ENCODE data around the gene ANP32B. TPM values are rescaled to one million over a fixed set of nuclear protein-coding genes. Genes with fewer than 3 reads are reported as not detected.

ANP32B gene
- total RNA-seq, 1 experiment from 2014 or later, result 14.8 TPM

DNA sequence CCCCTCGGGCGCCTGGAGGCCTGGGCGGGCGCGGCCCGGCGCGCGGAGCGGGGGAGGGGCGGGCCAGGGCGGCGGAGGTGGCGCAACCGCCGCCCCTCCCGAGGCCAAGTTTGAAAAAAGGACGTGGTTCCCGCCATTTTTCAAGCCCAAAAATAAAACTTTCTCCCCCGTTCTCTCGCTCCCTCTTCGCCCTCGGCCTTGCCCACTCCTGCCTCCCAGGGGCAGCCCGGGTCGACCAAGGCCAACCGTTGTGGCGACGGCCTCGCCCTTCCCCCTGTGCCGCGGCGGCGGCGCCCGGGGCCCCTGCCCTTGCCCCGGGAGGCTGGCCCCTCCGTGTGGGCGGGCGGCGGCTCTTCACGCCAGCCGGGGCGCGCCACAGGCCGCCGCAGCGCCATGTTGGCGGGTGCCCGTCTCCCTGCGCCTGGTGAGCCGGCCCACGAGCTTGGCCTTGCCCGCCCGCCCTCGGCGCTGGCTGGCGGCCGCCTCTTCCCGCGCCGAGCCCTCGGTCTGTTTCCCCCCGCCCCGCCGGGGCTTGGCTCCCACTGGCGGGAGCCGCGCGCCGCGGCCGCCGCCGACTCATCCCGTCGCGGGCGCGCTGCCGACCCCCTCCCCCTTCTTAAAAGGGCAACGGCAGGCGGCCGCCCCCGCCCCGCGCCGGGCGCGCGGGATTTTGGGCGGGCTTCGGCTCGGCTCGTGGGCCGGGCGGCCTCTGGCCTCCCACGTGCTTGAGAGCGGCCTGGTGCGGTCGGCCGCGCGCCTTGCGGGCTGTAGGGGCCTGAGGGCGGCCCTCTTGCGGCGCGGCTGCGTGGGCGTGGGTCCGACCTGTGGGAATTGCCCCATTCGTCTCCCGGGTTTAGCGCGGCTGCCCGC is 1.3 kb downstream of the ANP32B start:
- intact Hi-C loops (cut with micrococcal nuclease), result no loop called here

GRCh38 chr9:97985058-97985861 is 2.1 kb downstream of the ANP32B start:
- ChIA-PET CTCF (interaction anchor here (0.5 kb wide), 2 partner anchors 15 to 71 kb away, joined by 3 to 6 read pairs; partner anchors contain the start of gene NANS), POLR2A (ENCODE audit: unreplicated experiment) (no interaction called here)
- Histone ChIP-seq H3K27ac (ENCODE audit: low read length) (peak overlapping the region; percentile 81), H2AFZ (ENCODE audit: low read length) (peak overlapping the region; percentile 67; the same call in 1 of the 2 replicates), H3K9ac (ENCODE audit: low read length) (peak overlapping the region; percentile 99), H4K20me1 (ENCODE audit: low read length) (peaks cover 30% of the 10 kb centered on the region), H3K79me2 (ENCODE audit: low read length) (peaks cover 73% of the 10 kb centered on the region), H3K4me2 (ENCODE audit: low read length) (peak overlapping the region; percentile 93), H3K4me1 (ENCODE audit: insufficient read depth, low read length) (peaks cover 35% of the 10 kb centered on the region), H3K27me3 (ENCODE audit: low read length) (no peaks in the 10 kb centered on the region), H3K36me3 (ENCODE audit: low read depth, low read length) (no peaks in the 10 kb centered on the region), H3K9me3 (ENCODE audit: low read length) (no peaks in the 10 kb centered on the region), H3K9me2 (replicated peaks; ENCODE audit: low read length) (no peaks in the 10 kb centered on the region), H3K4me3 (ENCODE audit: low read length) (peak overlapping the region; percentile 92), H3F3A (ENCODE audit: low read length, unreplicated experiment) (no peaks in the 10 kb centered on the region)
- no TSS peak for BruUV-seq (replicated peaks)
- intact Hi-C loops (cut with micrococcal nuclease), result no loop called here
- no peak for TF ChIP-seq EZH2 (IDR thresholded peaks at IDR 0.05; ENCODE audit: low read length, unreplicated experiment)
- TF ChIP-seq, protein P1, sequence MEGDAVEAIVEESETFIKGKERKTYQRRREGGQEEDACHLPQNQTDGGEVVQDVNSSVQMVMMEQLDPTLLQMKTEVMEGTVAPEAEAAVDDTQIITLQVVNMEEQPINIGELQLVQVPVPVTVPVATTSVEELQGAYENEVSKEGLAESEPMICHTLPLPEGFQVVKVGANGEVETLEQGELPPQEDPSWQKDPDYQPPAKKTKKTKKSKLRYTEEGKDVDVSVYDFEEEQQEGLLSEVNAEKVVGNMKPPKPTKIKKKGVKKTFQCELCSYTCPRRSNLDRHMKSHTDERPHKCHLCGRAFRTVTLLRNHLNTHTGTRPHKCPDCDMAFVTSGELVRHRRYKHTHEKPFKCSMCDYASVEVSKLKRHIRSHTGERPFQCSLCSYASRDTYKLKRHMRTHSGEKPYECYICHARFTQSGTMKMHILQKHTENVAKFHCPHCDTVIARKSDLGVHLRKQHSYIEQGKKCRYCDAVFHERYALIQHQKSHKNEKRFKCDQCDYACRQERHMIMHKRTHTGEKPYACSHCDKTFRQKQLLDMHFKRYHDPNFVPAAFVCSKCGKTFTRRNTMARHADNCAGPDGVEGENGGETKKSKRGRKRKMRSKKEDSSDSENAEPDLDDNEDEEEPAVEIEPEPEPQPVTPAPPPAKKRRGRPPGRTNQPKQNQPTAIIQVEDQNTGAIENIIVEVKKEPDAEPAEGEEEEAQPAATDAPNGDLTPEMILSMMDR (conservative IDR thresholded peaks at IDR 0.05; ENCODE audit: low read depth, low read length), result no peak
- DNase-seq (peak; percentile 25), ATAC-seq (peak; percentile 1; the same call in 1 of the 2 replicates)

More for the DNA sequence above, 1.3 kb downstream of the ANP32B start:
- Histone ChIP-seq H4K20me1 (ENCODE audit: low read length) (peaks cover 21% of the 10 kb centered on the region), H3K4me2 (ENCODE audit: low read length) (peak overlapping the region; percentile 93), H3K79me2 (ENCODE audit: low read length) (peaks cover 65% of the 10 kb centered on the region), H3K4me1 (ENCODE audit: insufficient read depth, low read length) (peaks cover 27% of the 10 kb centered on the region), H3K9me3 (ENCODE audit: low read length) (no peaks in the 10 kb centered on the region), H3K36me3 (ENCODE audit: low read depth, low read length) (no peaks in the 10 kb centered on the region), H3K27ac (ENCODE audit: low read length) (peak overlapping the region; percentile 81), H3K9me2 (replicated peaks; ENCODE audit: low read length) (no peaks in the 10 kb centered on the region), H2AFZ (ENCODE audit: low read length) (peak overlapping the region; percentile 67; the same call in 1 of the 2 replicates), H3K9ac (ENCODE audit: low read length) (peak overlapping the region; percentile 99), H3K4me3 (ENCODE audit: low read length) (peak overlapping the region; percentile 92), H3F3A (ENCODE audit: low read length, unreplicated experiment) (no peaks in the 10 kb centered on the region), H3K27me3 (ENCODE audit: low read length) (no peaks in the 10 kb centered on the region)
- peak; percentile 74 for DNase-seq
- ChIA-PET POLR2A (ENCODE audit: unreplicated experiment) (no interaction called here), CTCF (no interaction called here)
- no TSS peak for BruUV-seq (replicated peaks)
- peak; percentile 61; the same call in 1 of the 2 replicates for TF ChIP-seq EZH2phosphoT487 (IDR thresholded peaks at IDR 0.05; ENCODE audit: borderline replicate concordance, low read length)
- TF ChIP-seq, protein P1 (conservative IDR thresholded peaks at IDR 0.05; ENCODE audit: low read depth, low read length), result no peak
- ATAC-seq, result peak; percentile 21
